ENCODE results near the gene CDC123. TPM values are rescaled to one million over a fixed set of nuclear protein-coding genes. Genes with fewer than 3 reads are reported as not detected.
"Not testable (repeated sequence)": the region's sequence is repeated elsewhere in the genome, so short reads cannot be mapped to it uniquely, and the experiment has no call there.

Gene CDC123
- total RNA-seq, 1 donor from 2014 or later = 81.1 TPM

DNA sequence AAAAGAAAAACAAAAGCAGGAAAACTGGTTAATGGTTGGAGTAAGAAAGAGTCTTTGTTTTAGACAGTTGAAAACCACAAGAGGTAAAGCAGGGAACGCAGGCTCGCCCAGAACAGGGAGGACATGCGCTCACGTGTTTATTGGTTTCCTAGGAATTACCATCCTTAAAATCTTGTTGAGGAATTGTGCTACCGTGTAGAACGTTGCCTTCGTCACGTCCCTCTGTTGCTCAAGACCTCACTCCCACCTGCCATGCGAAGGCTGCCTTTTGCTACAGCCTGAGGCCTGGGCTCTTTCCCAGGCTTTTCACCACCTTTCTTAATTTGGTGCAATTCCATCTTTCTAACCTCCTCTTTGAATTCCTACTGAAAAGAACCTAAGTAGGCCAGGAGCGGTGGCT, 91.8 kb downstream of the CDC123 start:
- no peaks in the 10 kb centered on the region for H3K9me3 Mint-ChIP-seq
- no peak overlapping the region for H3K4me3 Mint-ChIP-seq
- TF ChIP-seq, protein P1, sequence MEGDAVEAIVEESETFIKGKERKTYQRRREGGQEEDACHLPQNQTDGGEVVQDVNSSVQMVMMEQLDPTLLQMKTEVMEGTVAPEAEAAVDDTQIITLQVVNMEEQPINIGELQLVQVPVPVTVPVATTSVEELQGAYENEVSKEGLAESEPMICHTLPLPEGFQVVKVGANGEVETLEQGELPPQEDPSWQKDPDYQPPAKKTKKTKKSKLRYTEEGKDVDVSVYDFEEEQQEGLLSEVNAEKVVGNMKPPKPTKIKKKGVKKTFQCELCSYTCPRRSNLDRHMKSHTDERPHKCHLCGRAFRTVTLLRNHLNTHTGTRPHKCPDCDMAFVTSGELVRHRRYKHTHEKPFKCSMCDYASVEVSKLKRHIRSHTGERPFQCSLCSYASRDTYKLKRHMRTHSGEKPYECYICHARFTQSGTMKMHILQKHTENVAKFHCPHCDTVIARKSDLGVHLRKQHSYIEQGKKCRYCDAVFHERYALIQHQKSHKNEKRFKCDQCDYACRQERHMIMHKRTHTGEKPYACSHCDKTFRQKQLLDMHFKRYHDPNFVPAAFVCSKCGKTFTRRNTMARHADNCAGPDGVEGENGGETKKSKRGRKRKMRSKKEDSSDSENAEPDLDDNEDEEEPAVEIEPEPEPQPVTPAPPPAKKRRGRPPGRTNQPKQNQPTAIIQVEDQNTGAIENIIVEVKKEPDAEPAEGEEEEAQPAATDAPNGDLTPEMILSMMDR (IDR thresholded peaks at IDR 0.05) = no peak
- H3K4me1 Mint-ChIP-seq = peaks cover 2% of the 10 kb centered on the region
- ChIA-PET POLR2A (no interaction called here), CTCF (no interaction called here)
- intact Hi-C loops (cut with micrococcal nuclease) = no loop called here
- no peaks in the 10 kb centered on the region for H3K36me3 Mint-ChIP-seq (ENCODE audit: low read depth)
- no peaks in the 10 kb centered on the region for H3K27me3 Mint-ChIP-seq
- DNase-seq (no peak), ATAC-seq (ENCODE audit: low read depth) (no peak)
- H3K27ac Mint-ChIP-seq = no peak overlapping the region

DNA sequence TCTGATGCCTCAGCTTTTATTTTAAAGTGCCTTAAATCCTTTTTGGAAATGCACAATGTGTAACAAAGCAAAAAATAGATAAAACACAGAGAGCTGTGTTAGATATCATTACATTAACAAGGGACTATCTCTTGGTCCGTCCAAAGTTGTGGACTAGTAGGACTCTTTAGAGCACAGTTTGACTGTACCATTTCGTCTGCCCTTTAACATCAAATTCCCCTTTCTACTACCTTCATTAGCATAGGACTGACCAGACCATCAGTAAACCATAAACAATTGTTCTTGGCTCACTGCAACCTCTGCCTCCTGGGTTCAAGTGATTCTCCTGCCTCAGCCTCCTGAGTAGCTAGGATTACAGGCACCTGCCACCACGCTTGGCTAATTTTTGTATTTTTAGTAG, 101.8 kb downstream of the CDC123 start:
- ATAC-seq (ENCODE audit: low read depth); H3K27ac Mint-ChIP-seq; H3K4me3 Mint-ChIP-seq; intact Hi-C loops (cut with micrococcal nuclease); H3K27me3 Mint-ChIP-seq; H3K9me3 Mint-ChIP-seq; H3K4me1 Mint-ChIP-seq; DNase-seq; H3K36me3 Mint-ChIP-seq (ENCODE audit: low read depth); POLR2A ChIA-PET: not testable (repeated sequence)
- CTCF ChIA-PET = interaction anchor here (0.6 kb wide), 1 partner anchor 26 kb away, joined by 4 read pairs; no protein-coding TSS in a partner anchor

DNA sequence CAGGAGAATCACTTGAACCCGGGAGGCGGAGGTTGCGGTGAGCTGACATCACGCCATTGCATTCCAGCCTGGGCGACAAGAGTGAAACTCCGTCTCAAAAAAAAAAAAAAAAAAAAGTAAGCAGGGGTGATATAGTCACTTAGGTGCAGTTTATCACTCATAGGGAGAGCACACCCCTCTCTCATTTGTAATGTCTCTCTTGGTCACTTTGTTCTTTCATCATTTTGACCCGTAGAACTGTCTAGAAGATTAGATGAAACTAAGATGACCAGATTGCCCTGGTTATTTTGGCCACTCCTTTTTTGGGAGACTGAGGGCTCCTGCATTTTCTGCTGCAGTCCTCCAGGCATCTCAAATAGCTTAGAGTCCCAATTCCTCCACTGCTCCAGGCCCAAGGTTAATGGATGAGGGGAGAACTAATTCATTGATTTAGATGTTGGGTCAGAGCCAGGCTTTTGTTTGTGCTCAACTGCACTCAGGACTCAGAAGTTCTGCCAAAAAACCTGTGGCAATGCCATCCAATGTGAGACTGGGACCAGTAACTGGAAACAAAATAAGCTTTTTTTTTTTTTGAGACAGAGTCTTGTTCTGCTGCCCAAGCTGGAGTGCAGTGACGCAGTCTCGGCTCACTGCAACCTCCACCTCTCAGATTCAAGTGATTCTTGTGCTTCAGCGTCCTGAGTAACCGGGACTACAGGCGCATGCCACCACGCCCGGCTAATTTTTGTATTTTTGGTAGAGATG, 103.4 kb downstream of the CDC123 start:
- ChIA-PET POLR2A (no interaction called here), CTCF (no interaction called here)
- no peak overlapping the region for H3K4me3 Mint-ChIP-seq
- intact Hi-C loops (cut with micrococcal nuclease) = no loop called here
- H3K9me3 Mint-ChIP-seq = no peaks in the 10 kb centered on the region
- ATAC-seq (ENCODE audit: low read depth) (no peak), DNase-seq (no peak)
- peaks cover 9% of the 10 kb centered on the region for H3K4me1 Mint-ChIP-seq
- TF ChIP-seq, protein P1 (IDR thresholded peaks at IDR 0.05) = no peak
- no peaks in the 10 kb centered on the region for H3K27me3 Mint-ChIP-seq
- no peak overlapping the region for H3K27ac Mint-ChIP-seq
- H3K36me3 Mint-ChIP-seq (ENCODE audit: low read depth) = no peaks in the 10 kb centered on the region

Other genes starting within 250 kb of the CDC123 start
- gene UPF2, start 153.4 kb upstream of the CDC123 start, total RNA-seq = 57.9 and 58.0 TPM in 2 replicates
- 58.2 and 60.7 TPM in 2 replicates for gene DHTKD1, start 127.2 kb upstream of the CDC123 start, total RNA-seq
- gene SEC61A2, start 66.5 kb upstream of the CDC123 start, total RNA-seq = 13.3 and 20.8 TPM in 2 replicates
- 53.2 and 57.3 TPM in 2 replicates for gene NUDT5, start 297 bp upstream of the CDC123 start, total RNA-seq
- gene CAMK1D, start 153.4 kb downstream of the CDC123 start, total RNA-seq = 51.7 and 58.8 TPM in 2 replicates

All from activated B cell treated with CpG ODN at 0.5 μM for 24 hours (primary cell).